T-helper 9 cell (primary cell): ENCODE results near the gene CARHSP1.
"Not testable (repeated sequence)": the region's sequence is repeated elsewhere in the genome, so short reads cannot be mapped to it uniquely, and the experiment has no call there.

Experiments used
- DNase-seq: peaks from one replicate; pipeline ENCODE4 v3.0.0-alpha.2; 2020
- total RNA-seq, 2 donors: gene quantifications; one replicate each; lab custom pipeline; 2026; lab: John Stamatoyannopoulos, UW

Gene CARHSP1
- total RNA-seq = 28.0 to 30.8 reads per million in 2 donors

DNA sequence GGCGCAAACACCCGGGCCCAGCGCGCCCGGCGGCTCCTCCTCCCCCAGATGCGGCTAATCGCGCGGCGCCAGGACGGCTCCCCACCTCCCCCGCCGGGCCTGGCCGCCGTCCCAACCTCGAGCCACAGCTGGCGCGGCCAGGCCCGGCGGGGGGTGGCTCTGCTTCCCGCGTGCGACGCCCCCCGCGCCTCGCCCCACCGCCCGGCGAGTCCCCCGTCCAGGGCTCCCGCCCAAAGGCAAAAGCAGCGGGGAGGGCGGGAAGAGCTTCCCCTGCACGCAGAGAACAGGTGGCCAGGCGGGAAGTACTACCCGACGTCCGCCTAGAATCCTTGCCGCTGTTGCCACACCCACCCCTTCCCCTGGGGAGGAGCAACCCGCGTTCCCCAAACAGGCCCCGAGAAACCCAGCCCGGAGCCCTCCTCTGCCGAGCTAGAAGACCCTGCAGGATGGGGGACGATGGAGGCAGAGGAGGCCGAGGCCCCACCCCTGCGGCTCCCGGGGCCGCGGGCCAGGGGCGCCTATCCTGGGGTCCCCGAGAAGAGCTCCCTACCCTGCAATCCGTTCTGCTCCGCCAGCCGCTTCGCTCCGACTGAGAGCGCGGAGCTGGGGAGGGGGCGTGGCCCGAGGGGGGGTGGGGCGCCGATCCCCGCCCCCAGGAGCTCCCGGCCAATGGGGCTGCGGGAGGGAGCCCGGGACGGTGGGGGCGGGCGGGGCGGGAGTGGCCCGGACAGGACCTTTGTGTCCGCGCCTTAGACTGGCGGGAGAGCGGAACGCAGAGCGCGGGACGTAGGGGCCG lies at the start of gene CARHSP1:
Gene CARHSP1 (minus strand): TSS at position 591 of the 796 bp plus-strand sequence. CDS start 9,678 bp downstream, outside the sequence.
- DNase-seq = peak; percentile 72

DNA sequence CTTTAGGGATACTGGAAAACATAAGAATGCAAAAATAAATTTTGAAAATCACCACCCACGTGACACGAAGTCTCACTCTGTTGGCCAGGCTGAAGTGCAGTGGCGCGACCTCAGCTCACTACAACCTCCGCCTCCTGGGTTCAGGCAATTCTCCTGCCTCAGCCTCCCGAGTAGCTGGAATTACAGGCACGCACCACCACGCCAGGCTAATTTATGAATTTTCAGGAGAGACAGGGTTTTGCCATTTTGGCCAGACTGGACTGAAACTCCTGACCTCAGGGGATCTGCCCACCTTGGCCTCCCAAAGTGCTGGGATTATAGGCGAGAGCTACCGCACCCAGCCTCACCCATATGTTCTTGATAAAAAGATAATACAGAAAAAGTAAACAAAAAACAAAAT lies 48.5 kb upstream of the CARHSP1 start:
- not testable (repeated sequence) for DNase-seq

DNA sequence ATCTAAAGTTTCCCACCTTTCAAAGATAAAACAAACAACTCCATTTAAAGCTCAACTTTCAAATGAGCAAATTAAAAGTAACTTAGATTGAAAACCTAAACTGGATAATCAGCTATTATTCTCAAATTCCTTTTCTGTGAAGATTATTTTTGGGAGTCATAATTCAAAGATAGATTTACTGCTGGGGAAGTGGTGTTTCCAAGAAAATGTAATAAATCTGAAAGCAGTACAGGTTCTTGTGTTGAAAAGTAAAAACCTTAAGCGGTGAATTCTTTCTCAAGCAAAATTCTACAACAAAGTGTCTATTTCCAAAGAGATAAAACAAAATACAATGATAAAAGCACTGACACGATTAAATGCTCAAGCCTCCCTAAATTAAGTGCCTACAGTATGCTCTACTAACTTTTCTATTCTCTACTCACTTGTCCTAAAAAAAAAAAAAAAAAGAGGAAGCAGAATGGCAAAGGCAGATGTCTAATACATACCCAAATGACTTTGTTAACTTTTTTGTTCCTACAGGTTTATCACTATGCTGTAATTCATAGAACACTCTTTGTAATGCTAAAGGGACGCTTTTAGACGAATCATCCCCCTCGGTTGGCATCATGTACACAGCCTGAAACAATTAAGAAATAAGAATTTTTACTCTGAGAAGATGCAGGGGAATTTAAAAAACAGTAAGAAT lies 47.9 kb upstream of the CARHSP1 start:
- no peak for DNase-seq

DNA sequence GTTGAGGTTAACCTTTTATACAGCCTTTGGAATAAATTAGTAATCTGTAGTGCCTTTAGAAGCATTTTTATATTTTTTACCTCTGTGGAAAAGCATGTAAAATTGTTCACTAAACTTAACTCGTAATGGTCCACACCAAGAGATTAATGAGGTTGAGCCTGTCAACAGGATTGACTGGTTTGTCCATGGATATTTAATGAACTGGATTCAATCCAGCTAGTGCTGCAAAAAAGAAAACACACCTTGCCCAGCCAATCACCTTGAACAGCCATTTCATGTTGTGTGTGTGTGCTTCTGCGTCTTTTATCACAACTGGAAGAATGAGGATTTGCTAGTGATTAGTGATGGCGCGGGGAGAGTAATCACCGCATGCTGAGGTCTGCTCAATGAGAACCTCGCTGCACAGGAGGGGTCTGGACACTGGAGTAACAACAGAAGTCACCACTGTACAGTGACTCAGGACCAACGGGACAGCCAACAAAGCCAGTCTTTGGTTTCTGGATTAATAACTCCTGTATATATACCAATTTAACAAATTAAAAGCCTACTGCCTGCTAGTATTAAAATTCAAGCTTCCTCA lies 47.0 kb upstream of the CARHSP1 start:
- DNase-seq = no peak

DNA sequence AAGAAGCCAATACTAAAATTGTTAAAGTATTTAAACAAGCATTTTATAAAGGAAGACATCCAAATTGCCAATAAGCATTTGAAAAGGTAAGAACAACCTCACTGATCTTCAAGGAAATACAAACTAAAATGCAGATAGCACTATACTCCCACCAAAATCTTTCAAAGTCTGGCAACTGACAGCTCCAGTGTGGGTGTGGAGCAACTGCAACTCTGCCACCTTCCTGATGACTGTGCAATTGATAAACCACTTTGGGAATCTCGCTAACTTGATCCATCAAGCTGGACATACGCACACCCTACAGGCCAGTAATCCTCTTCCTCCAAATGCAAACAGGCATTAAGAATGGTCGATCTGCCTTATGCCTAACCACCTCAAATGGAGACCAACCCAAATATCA lies 45.3 kb upstream of the CARHSP1 start:
- no peak for DNase-seq

DNA sequence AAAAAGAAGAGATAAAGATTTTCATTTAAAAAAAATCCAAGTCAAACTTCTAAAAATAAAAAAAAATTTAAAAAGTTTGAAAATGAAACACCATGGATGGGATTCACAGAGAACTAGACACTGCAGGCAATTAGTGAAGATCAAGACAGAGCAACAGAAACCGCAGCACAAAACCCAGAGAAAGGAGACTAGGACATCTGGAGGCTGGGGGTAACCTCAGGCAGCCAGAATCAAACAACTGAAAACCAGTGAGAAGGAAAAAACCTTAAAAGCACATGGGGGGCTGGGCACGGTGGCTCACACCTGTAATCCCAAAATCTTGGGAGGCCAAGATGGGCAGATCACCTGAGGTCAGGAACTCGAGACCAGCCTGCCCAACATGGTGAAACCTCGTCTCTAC lies 44.0 kb upstream of the CARHSP1 start:
- DNase-seq = no peak

DNA sequence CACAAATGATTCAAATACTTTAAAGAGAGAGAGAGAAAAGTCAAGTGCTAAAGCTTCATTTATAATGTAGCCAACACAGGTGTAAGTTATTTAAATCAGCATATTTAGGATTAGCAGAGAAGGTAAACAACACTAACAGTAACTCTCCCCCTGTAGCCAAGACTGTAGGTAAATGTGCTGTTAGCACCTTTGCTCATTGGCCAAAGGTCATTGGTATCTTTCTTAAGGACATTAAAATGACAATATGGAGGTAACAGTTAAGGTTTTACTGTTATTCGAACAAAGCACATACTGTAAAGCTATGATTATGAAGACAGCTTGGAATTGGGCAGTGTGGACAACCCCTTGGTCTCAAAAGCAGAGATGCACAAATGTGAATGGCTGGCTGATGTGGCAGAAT lies 42.0 kb upstream of the CARHSP1 start:
- no peak for DNase-seq

DNA sequence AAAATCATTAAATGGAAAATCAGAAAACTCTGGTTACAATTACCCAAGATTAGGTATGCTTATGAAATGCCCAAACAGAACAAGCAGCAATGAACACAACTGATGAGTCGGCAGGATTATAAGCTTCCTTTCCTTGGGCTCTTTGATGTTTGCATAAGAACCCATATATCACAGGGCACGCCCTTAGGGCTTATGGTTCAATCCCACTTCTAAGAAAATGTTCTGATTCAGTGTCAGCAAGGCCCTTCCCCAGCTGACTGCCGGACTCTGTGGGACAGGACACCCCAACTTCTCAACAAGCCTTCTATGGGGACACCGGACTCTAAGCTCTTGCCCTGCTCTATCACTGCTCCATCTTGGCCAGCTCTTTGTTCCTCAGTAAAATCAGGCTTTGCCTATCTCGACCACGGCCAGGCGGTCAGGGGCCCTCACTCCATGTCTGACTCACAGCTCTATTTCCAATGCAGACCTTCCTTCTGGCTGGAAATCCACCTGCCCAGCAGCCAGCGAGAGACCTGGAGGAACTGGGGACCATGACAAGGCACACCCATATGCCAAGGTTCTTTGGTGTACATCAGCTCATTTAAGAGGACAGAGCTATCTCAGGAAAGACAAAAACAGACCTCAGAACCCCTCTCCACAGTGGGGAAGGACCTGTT lies 40.1 kb upstream of the CARHSP1 start:
- no peak for DNase-seq

DNA sequence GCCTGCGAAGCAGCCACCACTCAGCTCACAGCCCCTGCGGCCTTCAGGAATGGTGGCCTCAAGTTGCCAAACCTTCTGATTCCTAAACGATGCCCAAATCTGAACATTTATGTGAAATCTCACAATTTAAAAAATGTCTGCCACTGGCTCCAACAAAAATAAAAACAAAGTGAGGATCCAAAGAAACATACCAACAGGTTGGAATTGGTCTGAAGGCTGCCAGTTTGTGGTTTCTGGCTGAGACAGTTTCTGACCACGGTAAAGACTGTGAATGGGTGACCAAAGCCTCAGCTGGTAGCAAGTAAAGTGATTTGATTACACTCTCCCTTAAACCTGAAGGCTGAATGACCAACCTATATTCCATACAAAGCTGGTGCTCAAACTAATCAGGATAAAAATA lies 38.3 kb upstream of the CARHSP1 start:
- DNase-seq = no peak

DNA sequence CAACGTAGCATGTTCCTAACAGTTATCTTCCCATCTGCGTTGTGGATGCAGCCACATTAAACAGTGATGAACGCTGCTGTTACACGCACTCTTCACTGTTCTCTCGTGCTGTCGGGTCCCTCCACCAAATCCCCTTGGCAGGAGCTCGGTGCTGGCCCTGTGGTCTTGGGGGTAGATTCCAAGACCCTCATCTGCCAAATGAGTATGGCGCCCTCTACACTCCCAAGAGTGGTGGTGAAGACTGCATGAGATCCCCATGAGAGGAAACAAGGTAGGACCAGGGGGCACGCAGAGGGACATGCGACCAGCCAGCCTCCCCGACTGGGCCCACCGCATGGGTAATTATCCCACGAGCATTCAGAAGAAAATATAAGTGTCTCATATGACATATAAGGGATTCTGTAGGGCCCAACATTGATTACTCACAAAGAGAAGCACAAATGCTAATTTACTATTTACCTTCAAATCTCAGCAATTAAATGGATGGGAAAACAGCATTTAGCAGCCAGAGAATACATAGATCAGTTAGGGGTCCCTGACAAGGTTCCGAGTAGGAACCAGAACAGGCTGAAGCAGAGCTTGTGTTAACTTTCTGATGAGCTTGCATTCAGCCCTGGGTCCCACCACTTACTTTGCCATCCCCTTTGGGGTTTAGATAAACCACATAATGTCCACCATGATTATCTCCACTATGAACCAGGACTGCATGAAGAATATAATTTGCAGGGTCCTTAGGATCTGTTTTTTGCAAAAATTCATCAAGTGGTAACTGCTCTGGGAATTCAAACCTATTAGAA lies 37.2 kb upstream of the CARHSP1 start:
- DNase-seq = no peak

DNA sequence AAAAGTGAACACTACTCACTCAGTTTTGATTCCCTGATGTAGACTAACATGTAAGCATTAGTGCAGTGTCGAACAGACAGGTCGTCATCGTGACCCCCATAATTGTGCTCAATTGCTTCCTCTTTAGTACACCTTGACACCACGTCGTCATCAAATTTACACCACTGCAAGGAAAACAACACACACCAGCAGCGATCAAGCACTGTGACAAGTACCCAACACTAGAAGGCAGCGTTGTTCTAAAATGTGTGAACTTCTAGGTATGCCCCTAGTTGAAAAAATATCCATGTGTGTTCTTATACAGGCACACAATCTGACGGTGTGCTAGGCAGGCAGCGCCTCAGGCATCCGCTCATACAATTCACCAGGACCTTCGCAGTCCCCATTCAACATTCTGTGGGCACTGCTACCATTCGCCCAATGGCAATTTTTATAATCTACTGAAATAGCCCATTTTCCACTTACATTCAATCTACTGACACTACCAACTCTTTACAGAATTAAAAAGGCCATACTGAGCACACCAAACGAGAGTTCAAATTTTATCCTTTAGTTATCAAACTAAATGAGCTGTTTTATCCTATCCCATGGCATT lies 36.5 kb upstream of the CARHSP1 start:
- DNase-seq = no peak

DNA sequence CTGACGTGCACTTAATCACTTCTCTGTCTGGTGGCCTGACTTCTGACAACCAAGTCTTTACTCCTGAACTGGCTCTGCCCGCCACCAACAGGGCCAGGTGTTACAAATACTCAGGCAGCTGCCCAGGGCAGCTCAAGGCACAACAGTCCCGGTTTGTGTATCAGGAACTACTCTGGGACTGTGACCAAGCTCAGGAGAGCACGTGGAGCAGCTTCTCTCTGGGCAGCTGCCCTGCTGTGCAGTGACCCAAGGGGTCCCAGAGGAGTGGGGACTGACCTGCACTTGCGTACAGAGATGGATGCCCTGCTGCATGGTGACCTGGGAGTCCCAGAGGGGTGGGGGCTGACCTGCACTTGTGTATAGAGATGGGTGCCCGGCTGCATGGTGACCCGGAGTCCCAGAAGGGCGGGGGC lies 35.2 kb upstream of the CARHSP1 start:
- DNase-seq = no peak

DNA sequence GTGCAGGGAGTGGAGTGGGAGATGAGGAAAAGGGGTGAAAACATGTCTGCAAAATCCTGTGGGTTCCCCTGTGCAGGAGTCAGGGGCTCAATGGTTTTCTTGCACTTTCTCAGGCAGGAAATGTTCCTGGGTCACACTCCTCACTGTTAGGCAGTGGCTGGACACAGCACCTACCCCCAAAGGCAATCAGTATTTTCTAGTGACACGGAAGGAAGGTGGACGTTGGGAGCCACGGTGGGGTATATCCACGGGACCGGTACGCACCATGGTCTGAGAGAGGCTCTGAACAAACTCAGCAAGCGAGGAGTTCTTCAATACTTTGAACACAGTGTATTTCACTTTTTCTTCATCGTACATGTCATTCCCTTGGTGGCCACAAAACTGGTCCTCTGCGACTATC lies 34.2 kb upstream of the CARHSP1 start:
- DNase-seq = no peak

DNA sequence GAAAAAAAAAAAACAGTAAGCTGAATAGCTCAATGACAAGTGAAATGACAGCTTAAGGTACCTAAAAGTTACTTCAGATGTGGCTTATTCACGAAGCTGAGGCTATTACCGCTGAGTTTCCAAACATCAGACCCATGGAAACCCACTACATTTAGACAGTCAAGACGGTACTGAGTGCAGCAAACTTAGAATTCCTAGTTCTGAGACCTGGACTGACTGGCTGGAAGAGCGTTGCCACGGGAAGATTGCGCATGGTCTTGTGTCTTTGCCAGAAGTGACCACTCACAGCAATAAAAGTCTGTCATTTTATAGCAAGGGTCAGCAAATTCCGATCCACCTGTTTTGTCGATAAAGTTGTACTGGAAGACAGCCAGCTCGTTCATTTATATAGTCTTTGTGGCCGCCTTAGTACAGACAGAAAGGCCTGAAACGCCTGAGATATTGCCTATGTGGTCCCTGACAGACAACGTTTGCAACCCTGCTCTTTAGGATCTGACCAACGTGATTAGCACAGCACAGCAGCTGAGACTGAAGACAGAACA lies 32.6 kb upstream of the CARHSP1 start:
- no peak for DNase-seq

DNA sequence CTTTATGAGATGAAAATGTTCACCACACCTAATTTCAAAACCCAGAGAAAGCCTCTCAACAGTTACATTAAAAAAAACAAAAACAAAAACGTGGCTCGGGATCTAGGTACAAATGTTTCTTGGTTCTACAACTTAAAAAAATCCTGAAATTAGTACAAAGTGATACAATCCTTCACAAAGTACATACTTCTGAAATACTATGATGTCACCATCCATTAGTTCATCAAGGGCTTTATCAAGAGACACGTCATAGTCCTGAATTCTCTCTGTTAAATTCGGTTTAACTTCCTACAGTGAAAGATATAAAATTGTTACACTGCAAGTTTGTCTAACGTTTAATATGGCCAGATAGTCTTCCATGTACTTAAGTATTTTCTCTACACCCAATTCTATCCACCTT lies 31.5 kb upstream of the CARHSP1 start:
- DNase-seq = no peak

DNA sequence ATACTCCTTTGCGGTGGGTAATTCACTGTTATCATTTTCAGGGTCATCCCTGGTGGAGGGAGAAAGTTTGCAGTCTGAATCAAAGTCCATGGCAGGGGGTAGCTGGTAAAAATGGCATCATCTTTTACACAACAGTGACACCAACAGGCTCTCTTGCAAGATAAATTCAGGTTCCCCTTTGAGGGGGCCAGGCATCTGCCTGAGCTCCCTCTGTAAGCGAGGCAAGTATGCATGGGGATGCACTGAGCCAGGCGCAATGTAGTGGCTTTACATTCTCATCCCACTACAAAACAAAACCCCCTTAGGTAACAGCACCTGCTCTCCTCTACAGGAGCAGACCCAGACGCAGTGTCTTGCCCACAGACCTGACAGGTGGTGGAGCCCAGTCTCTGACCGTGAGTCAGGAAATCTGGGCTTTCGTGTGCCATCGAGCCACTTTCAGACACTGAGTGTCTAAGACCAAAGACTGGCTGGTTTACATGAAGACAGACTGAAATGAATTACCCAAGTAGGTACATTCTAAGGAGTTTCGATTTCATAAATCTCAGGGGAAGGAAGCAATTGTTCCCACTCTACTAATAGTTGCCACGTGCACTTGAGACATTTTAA lies 31.0 kb upstream of the CARHSP1 start:
- no peak for DNase-seq

DNA sequence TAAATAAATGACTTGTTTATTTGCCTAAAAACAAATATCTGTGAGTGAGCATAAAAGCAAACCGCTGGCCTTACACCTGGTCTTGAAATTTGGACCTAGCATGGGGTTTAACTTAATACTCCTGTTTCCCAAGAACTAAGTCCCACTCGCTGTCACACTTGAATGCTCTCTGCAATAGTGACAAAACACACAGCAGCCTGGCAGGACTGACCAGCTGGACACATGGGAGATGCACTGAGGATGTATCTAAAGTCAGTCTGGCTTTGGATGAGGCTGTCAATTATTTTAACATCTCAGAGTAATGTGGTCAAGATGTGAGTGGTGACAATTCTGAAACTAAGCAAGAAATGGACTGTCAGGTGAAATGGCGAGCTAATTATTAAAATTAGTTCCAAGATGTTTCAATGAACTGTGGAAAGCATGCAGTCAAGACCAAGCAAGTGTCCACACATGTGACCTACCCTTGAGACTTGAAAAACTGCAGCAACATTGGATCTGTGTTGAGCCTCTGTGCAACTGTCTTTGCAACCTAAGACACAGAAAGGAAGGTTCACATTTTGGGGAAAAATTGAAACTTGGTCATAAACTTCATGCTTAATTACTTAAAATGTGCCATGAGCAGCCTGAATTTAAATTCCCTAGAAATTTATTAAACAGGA lies 30.0 kb upstream of the CARHSP1 start:
- no peak for DNase-seq

DNA sequence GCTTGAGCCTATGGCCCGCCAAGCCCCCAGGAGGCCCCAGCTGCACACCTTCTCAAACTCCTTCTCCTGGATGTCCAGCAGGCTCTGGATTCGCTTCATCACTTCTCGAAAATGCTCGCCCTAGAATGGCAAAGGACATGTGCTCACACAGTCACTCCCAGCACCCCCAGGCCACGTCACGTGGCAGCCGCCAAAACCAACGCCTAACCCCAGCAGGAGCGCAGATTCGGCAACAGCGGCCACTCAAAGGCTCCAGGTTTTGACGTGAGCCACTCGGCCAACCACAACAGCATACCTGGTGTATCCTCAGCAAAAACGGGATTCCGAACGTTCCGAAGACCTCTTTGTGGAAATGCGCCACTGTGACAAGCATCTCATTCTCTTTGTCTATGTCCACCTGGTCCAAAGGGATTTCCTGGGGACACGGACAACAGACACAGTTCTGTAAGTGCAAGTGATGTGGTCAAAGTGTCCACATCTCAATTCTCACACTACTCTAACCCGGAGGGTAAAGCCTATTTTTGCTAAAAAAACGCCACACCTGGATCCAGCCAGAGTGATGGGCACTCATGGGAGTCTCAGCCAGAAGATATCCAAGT lies 26.0 kb upstream of the CARHSP1 start:
- no peak for DNase-seq

DNA sequence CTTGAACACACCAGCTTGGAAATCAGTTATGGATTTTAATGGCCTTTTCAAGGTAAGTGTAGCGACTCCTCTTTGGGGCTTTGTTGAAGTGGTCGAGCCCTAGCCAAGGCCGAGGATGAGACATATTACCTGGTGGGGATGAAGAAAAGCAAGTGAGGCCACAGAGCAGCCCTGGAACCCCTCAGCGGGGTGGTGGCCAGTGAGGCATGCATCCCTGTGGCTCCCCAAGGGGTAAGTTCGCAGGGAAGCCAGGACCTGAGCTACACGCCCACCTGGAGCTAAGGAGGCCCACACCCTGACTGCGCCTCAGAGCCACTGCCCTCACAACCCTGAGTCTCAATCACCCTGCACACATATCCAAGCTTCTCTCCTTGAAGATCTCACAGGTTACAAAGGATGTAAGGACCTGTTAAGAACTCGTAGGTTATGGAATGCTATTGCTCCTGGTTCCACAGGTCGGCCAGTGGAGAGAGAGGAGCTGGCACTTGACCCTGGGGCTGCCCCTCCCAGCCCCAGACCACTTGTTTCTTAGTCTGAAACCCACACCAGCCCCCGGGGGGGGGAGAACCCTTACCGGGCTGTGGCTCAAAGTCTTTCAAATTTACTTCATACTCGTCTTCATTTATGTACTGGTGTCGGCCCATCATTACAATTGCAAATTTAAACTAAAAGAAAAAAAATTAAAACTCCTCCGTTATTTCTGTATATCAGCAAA lies 25.3 kb upstream of the CARHSP1 start:
- DNase-seq = no peak

DNA sequence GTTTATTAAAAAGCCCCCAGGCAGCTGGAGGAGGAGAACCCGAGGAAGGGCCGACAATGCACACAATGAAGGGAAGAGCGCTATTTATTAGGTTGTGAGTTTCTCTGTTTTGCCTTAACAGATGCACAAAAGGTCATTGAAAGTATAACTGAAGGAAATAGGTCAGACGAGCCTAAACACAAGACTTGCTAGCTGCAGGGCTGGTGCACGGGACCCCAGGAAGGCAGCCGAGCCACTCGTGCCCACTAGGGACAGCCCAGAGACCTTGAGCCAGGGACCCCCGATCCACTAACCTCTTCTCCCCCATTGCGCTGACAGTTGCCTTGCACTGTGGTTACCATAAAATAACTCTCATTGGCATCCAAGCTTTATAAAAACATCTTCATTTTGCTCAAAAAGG lies 24.6 kb upstream of the CARHSP1 start:
- DNase-seq = no peak
